Esophagus squamous epithelium (tissue), 5 donors: Measurements from ENCODE around the gene ZMYM2. TPM values are rescaled to one million over a fixed set of nuclear protein-coding genes. Genes with fewer than 3 reads are reported as not detected.

Experiments
- DNase-seq: peaks from one replicate; lab custom pipeline; 2025; lab: John Stamatoyannopoulos, UW
- H3K27ac ChIP-seq, 4 donors: fragments of 200-600 bp; sonication (generic); one replicate each; pipeline ENCODE4 v1.5.1; 2016 to 2019; ENCODE audit warnings: mild to moderate bottlenecking in 1 of 4
- H3K27me3 ChIP-seq, 4 donors: fragments of 200-600 bp; sonication (generic); 1 replicate in 3 of 4; 2 replicates in 1 of 4; pipeline versions ENCODE4 v1.5.1 to v1.6.0; 2017 to 2021; ENCODE audit warnings: antibody characterized with exemption in 1 of 4
- H3K36me3 ChIP-seq, 3 donors: fragments of 200-600 bp; sonication (generic); one replicate each; pipeline ENCODE4 v1.5.1; 2016 to 2019
- H3K4me1 ChIP-seq, 3 donors: fragments of 200-600 bp; sonication (generic); one replicate each; pipeline ENCODE4 v1.5.1; 2017 to 2019
- H3K4me3 ChIP-seq, 4 donors: fragments of 200-600 bp; sonication (generic); 1 replicate in 3 of 4; 2 replicates in 1 of 4; pipeline ENCODE4 v1.5.1; 2016 to 2019; ENCODE audit warnings: mild to moderate bottlenecking in 2 of 4, moderate library complexity in 1 of 4
- H3K9me3 ChIP-seq, 3 donors: fragments of 200-600 bp; sonication (generic); one replicate each; pipeline ENCODE4 v1.5.1; 2016 to 2019
- POLR2A ChIP-seq, 4 donors: fragments of 450-650 bp; IDR thresholded peaks; one replicate each; pipeline ENCODE4 v1.6.1; 2017; ENCODE audit warnings: antibody characterized with exemption in 4 of 4, mild to moderate bottlenecking in 4 of 4, moderate library complexity in 3 of 4
- WGBS, 2 donors: methylation state at CpG; one replicate each; pipeline ENCODE4 v1.1.5; 2018; 5-methylcytosine and 5-hydroxymethylcytosine counted together
- intact Hi-C: fragments of 100-400 bp; cut with DNase I; formaldehyde crosslinking; loops from one replicate; pipeline ENCODE4 v1.15.0; 2022
- total RNA-seq, 4 donors: library from RNA; depleted of rRNA; stranded (reverse); fragments of >200 nt; gene quantifications; one replicate each; pipeline ENCODE4 v1.1.0, GENCODE V29; 2016
- TF ChIP-seq, protein P1 (sequence below), 6 experiments: fragments of 450-650 bp in 4 of 6; fragments of 200-600 bp in 2 of 6; sonication (generic) in 2 of 6; IDR thresholded peaks; one replicate each; pipeline ENCODE4 v1.5.1; 2016 to 2019; ENCODE audit warnings: antibody characterized with exemption in 6 of 6, mild to moderate bottlenecking in 4 of 6, moderate library complexity in 4 of 6
- donor health status: DM: yes; HTN: yes; CAD: no.

Gene ZMYM2
- total RNA-seq, 4 donors from 2014 or later, result 36.4 to 76.5 (median 46.9) TPM

DNA sequence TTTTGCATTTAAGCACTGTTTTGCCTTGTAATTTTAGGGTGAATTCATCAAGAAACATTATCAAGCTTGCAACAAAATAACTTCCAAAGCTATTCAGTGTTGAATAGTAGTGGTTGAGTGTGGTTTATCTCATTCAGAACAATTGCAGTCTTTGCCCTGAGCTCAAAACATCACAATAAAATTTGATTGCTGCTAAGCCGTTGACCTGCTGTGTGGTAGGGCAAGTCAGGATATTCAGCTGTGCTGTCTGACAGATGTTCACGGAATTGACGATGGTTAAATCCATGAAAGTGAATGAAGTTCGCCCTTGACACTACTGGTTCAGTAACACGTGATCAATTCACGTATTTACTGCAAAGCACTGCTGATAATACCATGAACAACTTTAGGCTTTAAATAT lies 135.4 kb downstream of the ZMYM2 start:
- TF ChIP-seq, protein P1, sequence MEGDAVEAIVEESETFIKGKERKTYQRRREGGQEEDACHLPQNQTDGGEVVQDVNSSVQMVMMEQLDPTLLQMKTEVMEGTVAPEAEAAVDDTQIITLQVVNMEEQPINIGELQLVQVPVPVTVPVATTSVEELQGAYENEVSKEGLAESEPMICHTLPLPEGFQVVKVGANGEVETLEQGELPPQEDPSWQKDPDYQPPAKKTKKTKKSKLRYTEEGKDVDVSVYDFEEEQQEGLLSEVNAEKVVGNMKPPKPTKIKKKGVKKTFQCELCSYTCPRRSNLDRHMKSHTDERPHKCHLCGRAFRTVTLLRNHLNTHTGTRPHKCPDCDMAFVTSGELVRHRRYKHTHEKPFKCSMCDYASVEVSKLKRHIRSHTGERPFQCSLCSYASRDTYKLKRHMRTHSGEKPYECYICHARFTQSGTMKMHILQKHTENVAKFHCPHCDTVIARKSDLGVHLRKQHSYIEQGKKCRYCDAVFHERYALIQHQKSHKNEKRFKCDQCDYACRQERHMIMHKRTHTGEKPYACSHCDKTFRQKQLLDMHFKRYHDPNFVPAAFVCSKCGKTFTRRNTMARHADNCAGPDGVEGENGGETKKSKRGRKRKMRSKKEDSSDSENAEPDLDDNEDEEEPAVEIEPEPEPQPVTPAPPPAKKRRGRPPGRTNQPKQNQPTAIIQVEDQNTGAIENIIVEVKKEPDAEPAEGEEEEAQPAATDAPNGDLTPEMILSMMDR (IDR thresholded peaks at IDR 0.05), result no peak
- TF ChIP-seq POLR2A (IDR thresholded peaks at IDR 0.05), result no peak
- 55 to 67% methylated on average over 6 of the region's 6 CpGs for WGBS, 2 donors
- no peaks in the 10 kb centered on the region for H3K9me3 ChIP-seq
- H3K4me3 ChIP-seq, result no peak overlapping the region
- intact Hi-C loops, result no loop called here
- no peak for DNase-seq
- H3K4me1 ChIP-seq, result no peaks in the 10 kb centered on the region
- H3K27me3 ChIP-seq, result peaks cover 0 to 5% (median 0%) of the 10 kb centered on the region in 4 donors
- H3K36me3 ChIP-seq, result no peaks in the 10 kb centered on the region
- H3K27ac ChIP-seq, result no peak overlapping the region

DNA sequence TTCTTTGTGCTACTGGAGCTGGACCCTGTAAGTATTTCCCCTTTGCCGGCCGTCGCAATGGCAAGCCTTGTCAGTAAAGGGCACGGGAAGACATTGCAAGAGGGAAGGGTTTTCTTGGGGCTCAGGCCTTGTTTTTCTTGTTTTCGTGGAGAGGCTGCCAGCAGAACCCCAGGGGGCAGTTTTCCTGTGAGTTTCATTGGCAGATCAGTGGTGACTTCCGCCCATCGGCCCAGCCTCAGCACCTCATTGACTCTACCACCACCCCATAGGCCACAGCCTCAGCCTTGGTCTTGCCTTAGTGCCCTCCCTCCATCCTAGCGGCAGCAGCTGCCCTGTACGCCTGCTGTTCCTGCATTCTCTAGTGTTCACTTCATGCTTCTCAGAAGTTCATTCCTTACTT lies 140.8 kb downstream of the ZMYM2 start:
- Histone ChIP-seq H3K4me1 (peaks cover 0 to 17% (median 0%) of the 10 kb centered on the region in 3 donors), H3K27me3 (peaks cover 0 to 39% (median 0%) of the 10 kb centered on the region in 4 donors), H3K36me3 (no peaks in the 10 kb centered on the region), H3K9me3 (no peaks in the 10 kb centered on the region), H3K4me3 (no peak overlapping the region), H3K27ac (no peak overlapping the region)
- WGBS, 2 donors, result 78 to 82% methylated on average over 5 to 8 of the region's 9 CpGs
- TF ChIP-seq, protein P1 (IDR thresholded peaks at IDR 0.05), result no peak
- no peak for TF ChIP-seq POLR2A (IDR thresholded peaks at IDR 0.05)
- no peak for DNase-seq
- intact Hi-C loops, result no loop called here

DNA sequence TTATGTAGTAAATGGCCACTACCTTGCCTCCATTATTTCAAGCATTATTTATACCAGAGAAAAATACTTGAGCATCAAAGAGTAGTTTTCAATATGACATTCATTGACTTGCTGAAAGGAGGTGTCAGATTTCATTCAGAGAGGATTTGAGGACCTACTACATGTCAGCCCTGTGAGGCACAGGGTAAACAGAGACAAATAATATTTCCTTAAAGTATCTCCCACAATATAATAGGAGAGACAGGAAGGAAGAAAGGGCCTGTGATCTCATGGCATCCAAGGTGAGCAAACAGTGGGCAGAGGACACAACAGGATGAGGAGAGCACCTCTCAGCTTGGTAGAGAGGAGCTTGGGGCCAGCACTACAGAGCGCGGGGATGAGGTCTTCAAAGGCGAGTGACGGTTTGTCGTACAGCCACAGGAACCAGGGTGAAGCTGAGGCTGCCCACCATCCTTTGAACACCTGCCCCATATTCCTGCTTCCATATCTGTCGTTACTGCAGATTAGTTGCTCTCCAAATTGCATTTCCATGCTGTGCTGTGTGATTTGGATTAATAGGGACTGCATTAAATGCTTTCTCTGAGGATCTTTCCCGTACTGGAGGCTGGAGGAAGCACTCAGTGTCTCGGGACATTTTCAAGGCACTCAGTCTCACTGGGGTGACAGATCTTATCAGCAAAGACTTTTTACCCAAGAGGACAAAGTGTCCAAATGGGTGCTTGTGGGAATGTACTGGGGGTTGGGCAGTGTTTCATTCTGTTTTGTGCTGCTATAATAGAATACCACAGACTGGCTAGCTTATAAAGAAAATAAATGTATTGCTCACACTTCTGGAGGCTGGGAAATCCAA lies 143.2 kb downstream of the ZMYM2 start:
- peaks cover 0 to 24% (median 2%) of the 10 kb centered on the region in 3 donors for H3K4me1 ChIP-seq
- intact Hi-C loops, result loop anchor here (10.0 kb wide), 1 partner anchor 53 kb away; no protein-coding TSS in a partner anchor
- TF ChIP-seq POLR2A (IDR thresholded peaks at IDR 0.05), result no peak
- TF ChIP-seq, protein P1 (IDR thresholded peaks at IDR 0.05), result no peak
- no peaks in the 10 kb centered on the region for H3K36me3 ChIP-seq
- H3K9me3 ChIP-seq, result no peaks in the 10 kb centered on the region
- no peak overlapping the region for H3K4me3 ChIP-seq
- H3K27me3 ChIP-seq, result peaks cover 0 to 50% (median 0%) of the 10 kb centered on the region in 4 donors
- 37 to 86% methylated on average over 5 to 8 of the region's 8 CpGs for WGBS, 2 donors
- no peak overlapping the region for H3K27ac ChIP-seq
- no peak for DNase-seq

DNA sequence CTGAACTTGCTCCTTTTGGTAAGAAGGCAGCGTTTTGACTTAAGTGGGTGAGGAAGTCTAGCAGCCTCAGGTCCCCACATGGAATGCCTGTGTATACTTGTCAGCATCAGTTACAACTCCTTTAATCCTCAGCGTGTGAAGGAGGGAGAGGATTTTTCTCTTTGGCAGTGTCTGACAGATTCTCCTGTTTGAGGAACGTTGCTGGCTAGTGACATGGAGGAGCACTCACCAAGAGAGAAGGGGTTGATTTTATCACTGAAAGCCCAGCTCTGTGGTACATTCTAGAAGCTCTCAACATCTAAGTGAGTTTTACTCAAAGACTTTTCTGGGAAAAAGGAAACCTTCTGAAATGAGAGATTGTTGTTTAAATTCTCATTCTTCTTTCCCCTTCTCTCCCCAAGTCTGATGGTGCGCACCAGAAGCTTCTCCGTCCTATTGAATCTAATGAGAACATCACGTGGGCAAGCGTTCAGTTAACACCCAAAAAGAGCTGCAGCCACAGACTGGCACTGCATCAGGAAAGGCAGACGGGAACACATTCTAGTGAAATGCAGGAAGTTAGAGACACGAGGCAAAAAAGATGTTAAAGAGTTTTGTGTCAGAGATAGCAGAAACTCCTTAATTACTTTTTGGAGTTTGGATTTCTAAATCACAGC lies 144.1 kb downstream of the ZMYM2 start:
- H3K4me3 ChIP-seq, result peak overlapping the region in 1 of 4 donors; percentile 8
- peaks cover 0 to 32% (median 3%) of the 10 kb centered on the region in 3 donors for H3K4me1 ChIP-seq
- H3K9me3 ChIP-seq, result no peaks in the 10 kb centered on the region
- no peak for TF ChIP-seq POLR2A (IDR thresholded peaks at IDR 0.05)
- TF ChIP-seq, protein P1 (IDR thresholded peaks at IDR 0.05), result no peak
- no peak for DNase-seq
- no peak overlapping the region for H3K27ac ChIP-seq
- WGBS, 2 donors, result 18 to 25% methylated on average over 9 of the region's 9 CpGs
- peaks cover 0 to 49% (median 0%) of the 10 kb centered on the region in 4 donors for H3K27me3 ChIP-seq
- H3K36me3 ChIP-seq, result no peaks in the 10 kb centered on the region
- intact Hi-C loops, result loop anchor here (10.0 kb wide), 1 partner anchor 52 kb away; no protein-coding TSS in a partner anchor
